Measurements from ENCODE around the gene STKLD1. TPM values are rescaled to one million over a fixed set of nuclear protein-coding genes. Genes with fewer than 3 reads are reported as not detected.

STKLD1 gene
- total and polyA plus RNA-seq, 12 donors = 0.17 to 1.7 (median 0.68) TPM; not detected in 2

DNA sequence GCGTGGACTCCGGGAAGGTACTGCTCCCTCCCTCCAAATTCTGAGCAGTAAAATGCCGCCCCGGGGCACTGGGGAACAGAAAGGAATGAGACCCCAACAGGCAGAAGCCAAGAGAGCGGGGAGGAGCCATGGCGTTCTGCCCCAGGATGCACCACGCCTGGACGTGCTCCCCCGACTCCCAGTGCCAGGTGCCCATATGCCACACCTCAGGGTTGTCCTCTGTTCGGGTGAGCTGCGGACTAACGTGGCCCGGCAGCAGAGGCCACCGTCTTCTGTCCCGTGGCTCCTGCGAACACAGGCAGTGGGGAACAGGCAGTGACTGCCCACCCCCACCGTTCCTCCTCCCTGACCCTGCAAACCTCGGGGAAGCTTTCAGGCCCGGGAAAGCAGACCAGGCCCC lies 44.9 kb upstream of the STKLD1 start:
- intact Hi-C loops (cut with DNase I) = loop anchor here in 5 of 10 donors (2.0 to 10.0 kb wide), 6 partner anchors 46 to 296 kb away; partner anchors contain the start of genes GTF3C5 (in 1 of the 5), STKLD1 (in 1 of the 5) and SURF4 (in 1 of the 5)
- Histone ChIP-seq H3K27ac (no peak overlapping the region), H3K36me3 (peaks cover 0 to 52% (median 33%) of the 10 kb centered on the region in 9 donors), H3K9me3 (no peaks in the 10 kb centered on the region), H3K4me1 (peaks cover 0 to 23% (median 14%) of the 10 kb centered on the region in 9 donors), H3K4me3 (no peak overlapping the region), H3K27me3 (no peaks in the 10 kb centered on the region)
- TF ChIP-seq, protein P1, sequence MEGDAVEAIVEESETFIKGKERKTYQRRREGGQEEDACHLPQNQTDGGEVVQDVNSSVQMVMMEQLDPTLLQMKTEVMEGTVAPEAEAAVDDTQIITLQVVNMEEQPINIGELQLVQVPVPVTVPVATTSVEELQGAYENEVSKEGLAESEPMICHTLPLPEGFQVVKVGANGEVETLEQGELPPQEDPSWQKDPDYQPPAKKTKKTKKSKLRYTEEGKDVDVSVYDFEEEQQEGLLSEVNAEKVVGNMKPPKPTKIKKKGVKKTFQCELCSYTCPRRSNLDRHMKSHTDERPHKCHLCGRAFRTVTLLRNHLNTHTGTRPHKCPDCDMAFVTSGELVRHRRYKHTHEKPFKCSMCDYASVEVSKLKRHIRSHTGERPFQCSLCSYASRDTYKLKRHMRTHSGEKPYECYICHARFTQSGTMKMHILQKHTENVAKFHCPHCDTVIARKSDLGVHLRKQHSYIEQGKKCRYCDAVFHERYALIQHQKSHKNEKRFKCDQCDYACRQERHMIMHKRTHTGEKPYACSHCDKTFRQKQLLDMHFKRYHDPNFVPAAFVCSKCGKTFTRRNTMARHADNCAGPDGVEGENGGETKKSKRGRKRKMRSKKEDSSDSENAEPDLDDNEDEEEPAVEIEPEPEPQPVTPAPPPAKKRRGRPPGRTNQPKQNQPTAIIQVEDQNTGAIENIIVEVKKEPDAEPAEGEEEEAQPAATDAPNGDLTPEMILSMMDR (IDR thresholded peaks at IDR 0.05) = no peak
- 85 to 87% methylated on average over 19 of the region's 19 CpGs for WGBS, 2 donors
- ATAC-seq = no peak
- no peak for DNase-seq

DNA sequence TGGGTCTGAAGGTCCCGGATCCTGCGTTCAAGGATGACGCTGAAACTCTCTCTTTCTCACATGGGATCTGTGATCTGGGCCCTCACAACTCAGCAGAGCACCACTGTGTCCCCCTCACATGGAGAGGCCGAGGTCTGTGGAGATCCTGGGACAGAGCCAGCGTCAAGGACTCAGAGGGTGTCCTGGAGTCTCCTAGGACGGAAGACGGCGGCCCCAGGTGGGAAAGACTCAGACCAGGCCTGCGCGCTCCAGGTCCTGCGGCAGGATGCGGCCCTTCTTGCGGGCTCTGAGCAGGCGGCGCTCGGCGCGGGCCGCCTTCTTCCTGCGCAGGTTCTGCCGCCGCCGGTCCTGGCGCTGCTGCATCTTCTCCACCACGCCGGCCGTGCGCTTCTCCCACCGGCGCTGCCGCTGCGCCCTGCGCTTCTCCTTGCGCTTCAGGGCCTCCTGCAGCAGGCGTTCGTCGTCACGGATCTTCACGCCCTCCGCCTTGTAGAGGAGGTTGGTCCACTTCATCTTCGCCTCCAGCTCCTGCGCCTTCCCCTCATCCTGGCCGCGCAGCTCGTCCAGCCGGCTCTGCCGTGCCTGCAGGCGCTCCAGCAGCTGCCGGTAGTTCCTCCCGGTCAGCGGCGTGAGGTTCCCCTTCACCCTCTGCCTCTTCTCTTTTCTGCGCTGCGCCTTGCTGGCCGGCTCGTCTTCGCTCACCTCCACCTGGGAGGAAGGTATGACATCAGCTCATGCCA lies 44.4 kb upstream of the STKLD1 start:
- DNase-seq (no peak), ATAC-seq (no peak)
- peaks cover 0 to 52% (median 33%) of the 10 kb centered on the region in 9 donors for H3K36me3 ChIP-seq
- H3K9me3 ChIP-seq = no peaks in the 10 kb centered on the region
- H3K27me3 ChIP-seq = no peaks in the 10 kb centered on the region
- WGBS, 2 donors = 96 to 97% methylated on average over 57 of the region's 57 CpGs
- peaks cover 4 to 29% (median 20%) of the 10 kb centered on the region in 9 donors for H3K4me1 ChIP-seq
- TF ChIP-seq, protein P1 (IDR thresholded peaks at IDR 0.05) = no peak
- intact Hi-C loops (cut with DNase I) = loop anchor here in 5 of 10 donors (2.0 to 10.0 kb wide), 6 partner anchors 45 to 297 kb away; partner anchors contain the start of genes GTF3C5 (in 1 of the 5), STKLD1 (in 1 of the 5) and SURF4 (in 1 of the 5)
- H3K4me3 ChIP-seq = no peak overlapping the region
- H3K27ac ChIP-seq = no peak overlapping the region

DNA sequence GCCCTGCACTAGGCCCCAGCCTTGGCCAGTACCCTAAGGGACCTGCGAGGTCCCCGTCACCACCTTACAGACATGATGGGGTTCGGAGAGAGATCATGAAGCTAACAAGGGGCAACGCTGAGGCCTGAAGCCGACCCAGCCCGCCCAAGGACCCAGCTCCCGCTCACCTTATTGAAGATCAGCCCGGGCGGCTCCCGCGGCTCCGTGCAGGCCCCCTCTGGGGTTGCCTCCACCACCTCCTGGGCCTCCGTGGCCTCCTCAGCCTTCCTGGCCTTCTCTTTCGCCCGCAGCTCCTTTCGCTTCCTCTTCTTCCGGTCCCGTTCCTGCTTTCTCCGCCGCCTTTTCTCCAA lies 43.8 kb upstream of the STKLD1 start:
- intact Hi-C loops (cut with DNase I) = loop anchor here in 5 of 10 donors (5.0 to 10.0 kb wide), 5 partner anchors 45 to 298 kb away; partner anchors contain the start of genes GTF3C5 (in 1 of the 5), STKLD1 (in 1 of the 5) and SURF4 (in 1 of the 5)
- no peak for ATAC-seq
- no peaks in the 10 kb centered on the region for H3K27me3 ChIP-seq
- WGBS, 2 donors = 88 to 90% methylated on average over 19 to 20 of the region's 20 CpGs
- DNase-seq = no peak
- H3K27ac ChIP-seq = no peak overlapping the region
- TF ChIP-seq, protein P1 (IDR thresholded peaks at IDR 0.05) = no peak
- peaks cover 4 to 30% (median 21%) of the 10 kb centered on the region in 9 donors for H3K4me1 ChIP-seq
- peaks cover 0 to 52% (median 33%) of the 10 kb centered on the region in 9 donors for H3K36me3 ChIP-seq
- H3K4me3 ChIP-seq = no peak overlapping the region
- no peaks in the 10 kb centered on the region for H3K9me3 ChIP-seq

GRCh38 chr9:133333011-133333410 lies 43.2 kb upstream of the STKLD1 start:
- ATAC-seq = no peak
- 88 to 95% methylated on average over 11 of the region's 11 CpGs for WGBS, 2 donors
- TF ChIP-seq, protein P1 (IDR thresholded peaks at IDR 0.05) = no peak
- Histone ChIP-seq H3K4me1 (peaks cover 4 to 30% (median 21%) of the 10 kb centered on the region in 9 donors), H3K36me3 (peaks cover 0 to 52% (median 33%) of the 10 kb centered on the region in 9 donors), H3K4me3 (no peak overlapping the region), H3K27ac (no peak overlapping the region), H3K27me3 (no peaks in the 10 kb centered on the region), H3K9me3 (no peaks in the 10 kb centered on the region)
- no peak for DNase-seq
- intact Hi-C loops (cut with DNase I) = loop anchor here in 5 of 10 donors (5.0 to 10.0 kb wide), 5 partner anchors 44 to 298 kb away; partner anchors contain the start of genes GTF3C5 (in 1 of the 5), STKLD1 (in 1 of the 5) and SURF4 (in 1 of the 5)
